ENCODE results near the gene MDN1. TPM values are rescaled to one million over a fixed set of nuclear protein-coding genes. Genes with fewer than 3 reads are reported as not detected.
"Not testable (repeated sequence)": the region's sequence is repeated elsewhere in the genome, so short reads cannot be mapped to it uniquely, and the experiment has no call there.

MDN1 gene
- total and polyA plus RNA-seq, 4 donors = 31.4 to 40.2 (median 36.8) TPM

DNA sequence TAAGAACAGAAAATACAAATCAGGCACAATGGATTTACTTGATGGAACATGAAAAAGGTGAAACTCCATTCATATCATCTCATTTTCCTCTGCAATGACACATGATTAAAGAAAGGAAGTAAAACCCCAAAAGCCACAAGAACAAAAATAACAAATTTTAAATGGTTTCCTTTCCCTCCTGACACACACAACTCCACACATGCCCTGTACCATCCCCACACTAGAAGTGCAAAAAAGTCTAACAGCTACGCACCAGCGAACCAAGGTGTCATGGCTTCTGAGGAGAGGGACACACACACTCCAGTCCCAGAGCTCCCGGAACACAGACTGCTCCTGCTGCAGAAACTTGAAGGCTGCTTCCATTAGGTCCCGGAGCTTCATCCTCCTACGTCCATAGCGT is 25.3 kb downstream of the MDN1 start:
- no peaks in the 10 kb centered on the region for H3K4me1 ChIP-seq (ENCODE audit: control insufficient read depth, insufficient read depth, low read length)
- no peak for DNase-seq (ENCODE audit: low read depth in 4 of 6, low spot score in 6 of 6)
- H3K27me3 ChIP-seq (ENCODE audit: control insufficient read depth, insufficient read depth, low read length) = no peaks in the 10 kb centered on the region
- H3K36me3 ChIP-seq (ENCODE audit: control insufficient read depth, insufficient read depth, low read length) = peaks cover 35% of the 10 kb centered on the region
- no peak overlapping the region for H3K4me3 ChIP-seq (ENCODE audit: low read depth, low read length)
- no peak overlapping the region for H3K27ac ChIP-seq (ENCODE audit: low read depth, low read length)
- WGBS (ENCODE audit: insufficient coverage) = 100% methylated on average over 3 of the region's 6 CpGs
- no peaks in the 10 kb centered on the region for H3K9me3 ChIP-seq (ENCODE audit: control insufficient read depth, insufficient read depth, low read length)

- H3K9me3 ChIP-seq (ENCODE audit: control insufficient read depth, insufficient read depth, low read length) = no peaks in the 10 kb centered on the region
- H3K27me3 ChIP-seq (ENCODE audit: control insufficient read depth, insufficient read depth, low read length) = no peaks in the 10 kb centered on the region
- no peak for DNase-seq (ENCODE audit: low read depth in 4 of 6, low spot score in 6 of 6)
- WGBS (ENCODE audit: insufficient coverage) = 94% methylated on average over 3 of the region's 3 CpGs
- H3K27ac ChIP-seq (ENCODE audit: low read depth, low read length) = no peak overlapping the region
- no peaks in the 10 kb centered on the region for H3K4me1 ChIP-seq (ENCODE audit: control insufficient read depth, insufficient read depth, low read length)
- peaks cover 31% of the 10 kb centered on the region for H3K36me3 ChIP-seq (ENCODE audit: control insufficient read depth, insufficient read depth, low read length)
- no peak overlapping the region for H3K4me3 ChIP-seq (ENCODE audit: low read depth, low read length)
Measured at GRCh38 chr6:89793586-89793985, 26.0 kb downstream of the MDN1 start.

GRCh38 chr6:89792881-89793280 is 26.7 kb downstream of the MDN1 start:
- Histone ChIP-seq H3K4me1 (ENCODE audit: control insufficient read depth, insufficient read depth, low read length) (no peaks in the 10 kb centered on the region), H3K27ac (ENCODE audit: low read depth, low read length) (no peak overlapping the region), H3K27me3 (ENCODE audit: control insufficient read depth, insufficient read depth, low read length) (no peaks in the 10 kb centered on the region), H3K9me3 (ENCODE audit: control insufficient read depth, insufficient read depth, low read length) (no peaks in the 10 kb centered on the region), H3K4me3 (ENCODE audit: low read depth, low read length) (no peak overlapping the region), H3K36me3 (ENCODE audit: control insufficient read depth, insufficient read depth, low read length) (peaks cover 31% of the 10 kb centered on the region)
- DNase-seq (ENCODE audit: low read depth in 4 of 6, low spot score in 6 of 6) = peak in 3 of 6 donors; percentile 0 to 60 (median 26)
- WGBS (ENCODE audit: insufficient coverage) = 26% methylated on average over 2 of the region's 2 CpGs

- H3K36me3 ChIP-seq (ENCODE audit: control insufficient read depth, insufficient read depth, low read length) = peaks cover 35% of the 10 kb centered on the region
- H3K4me3 ChIP-seq (ENCODE audit: low read depth, low read length) = no peak overlapping the region
- H3K27ac ChIP-seq (ENCODE audit: low read depth, low read length) = no peak overlapping the region
- WGBS (ENCODE audit: insufficient coverage) = no CpG with 5 or more reads among the region's 2 CpGs
- no peaks in the 10 kb centered on the region for H3K27me3 ChIP-seq (ENCODE audit: control insufficient read depth, insufficient read depth, low read length)
- no peaks in the 10 kb centered on the region for H3K9me3 ChIP-seq (ENCODE audit: control insufficient read depth, insufficient read depth, low read length)
- DNase-seq (ENCODE audit: low read depth in 4 of 6, low spot score in 6 of 6) = no peak
- no peaks in the 10 kb centered on the region for H3K4me1 ChIP-seq (ENCODE audit: control insufficient read depth, insufficient read depth, low read length)
Measured at GRCh38 chr6:89790403-89790802, 29.2 kb downstream of the MDN1 start.

DNA sequence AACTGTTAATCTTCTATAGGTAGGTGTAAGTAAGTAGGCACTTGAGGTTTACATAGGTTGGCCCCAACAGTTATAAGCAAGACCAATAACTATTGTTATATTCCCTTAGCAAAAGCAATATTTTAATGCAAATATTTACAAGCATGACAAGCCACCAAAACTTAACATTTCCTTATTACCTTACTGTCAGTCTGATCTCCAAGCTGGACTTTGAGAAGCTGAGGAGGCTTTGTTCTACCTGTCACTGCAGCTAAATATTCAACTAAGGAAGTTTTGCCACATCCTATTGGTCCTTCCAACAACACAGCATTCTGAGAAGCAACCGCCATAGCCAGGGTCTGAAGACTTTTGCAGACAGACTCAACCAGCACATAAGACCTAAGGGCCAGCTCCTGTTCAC is 29.6 kb downstream of the MDN1 start:
- peaks cover 33% of the 10 kb centered on the region for H3K36me3 ChIP-seq (ENCODE audit: control insufficient read depth, insufficient read depth, low read length)

GRCh38 chr6:89787660-89788328 is 31.8 kb downstream of the MDN1 start:
- Histone ChIP-seq H3K9me3 (ENCODE audit: control insufficient read depth, insufficient read depth, low read length) (no peaks in the 10 kb centered on the region), H3K27ac (ENCODE audit: low read depth, low read length) (no peak overlapping the region), H3K4me3 (ENCODE audit: low read depth, low read length) (no peak overlapping the region), H3K27me3 (ENCODE audit: control insufficient read depth, insufficient read depth, low read length) (no peaks in the 10 kb centered on the region), H3K4me1 (ENCODE audit: control insufficient read depth, insufficient read depth, low read length) (no peaks in the 10 kb centered on the region), H3K36me3 (ENCODE audit: control insufficient read depth, insufficient read depth, low read length) (peaks cover 30% of the 10 kb centered on the region)
- no peak for DNase-seq (ENCODE audit: low read depth in 4 of 6, low spot score in 6 of 6)
- 89% methylated on average over 6 of the region's 7 CpGs for WGBS (ENCODE audit: insufficient coverage)

More for the DNA sequence above, 29.6 kb downstream of the MDN1 start:
- no peaks in the 10 kb centered on the region for H3K4me1 ChIP-seq (ENCODE audit: control insufficient read depth, insufficient read depth, low read length)
- H3K27ac ChIP-seq (ENCODE audit: low read depth, low read length) = no peak overlapping the region
- no peaks in the 10 kb centered on the region for H3K9me3 ChIP-seq (ENCODE audit: control insufficient read depth, insufficient read depth, low read length)
- WGBS (ENCODE audit: insufficient coverage) = 100% methylated on average over 1 of the region's 1 CpG
- H3K27me3 ChIP-seq (ENCODE audit: control insufficient read depth, insufficient read depth, low read length) = no peaks in the 10 kb centered on the region
- H3K4me3 ChIP-seq (ENCODE audit: low read depth, low read length) = no peak overlapping the region
- DNase-seq (ENCODE audit: low read depth in 4 of 6, low spot score in 6 of 6) = no peak

- Histone ChIP-seq H3K27ac (ENCODE audit: low read depth, low read length) (no peak overlapping the region), H3K9me3 (ENCODE audit: control insufficient read depth, insufficient read depth, low read length) (no peaks in the 10 kb centered on the region), H3K4me3 (ENCODE audit: low read depth, low read length) (no peak overlapping the region), H3K4me1 (ENCODE audit: control insufficient read depth, insufficient read depth, low read length) (no peaks in the 10 kb centered on the region), H3K27me3 (ENCODE audit: control insufficient read depth, insufficient read depth, low read length) (no peaks in the 10 kb centered on the region), H3K36me3 (ENCODE audit: control insufficient read depth, insufficient read depth, low read length) (peaks cover 31% of the 10 kb centered on the region)
- no peak for DNase-seq (ENCODE audit: low read depth in 4 of 6, low spot score in 6 of 6)
- WGBS (ENCODE audit: insufficient coverage) = no CpG with 5 or more reads among the region's 2 CpGs
Measured at GRCh38 chr6:89786970-89787369, 32.6 kb downstream of the MDN1 start.

DNA sequence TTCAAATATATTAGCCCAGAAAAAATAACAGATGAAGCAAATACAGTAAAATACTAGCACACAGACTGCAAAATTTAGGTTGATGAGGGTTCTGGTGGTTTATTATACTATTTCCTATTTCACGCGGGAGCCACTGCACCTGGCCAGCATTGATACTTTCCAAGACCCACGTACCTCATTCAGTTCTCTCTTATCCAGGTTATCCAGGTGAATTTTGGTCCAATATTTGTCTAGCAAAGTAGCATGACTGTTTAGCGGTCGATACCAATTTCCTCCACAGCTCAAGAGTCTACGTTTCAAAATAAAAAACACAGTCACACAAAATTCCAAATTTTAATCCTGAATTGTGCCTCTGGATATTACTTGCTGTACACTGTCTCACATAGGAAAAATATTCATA is 34.8 kb downstream of the MDN1 start:
- H3K4me1 ChIP-seq (ENCODE audit: control insufficient read depth, insufficient read depth, low read length) = no peaks in the 10 kb centered on the region
- 95% methylated on average over 4 of the region's 6 CpGs for WGBS (ENCODE audit: insufficient coverage)
- H3K9me3 ChIP-seq (ENCODE audit: control insufficient read depth, insufficient read depth, low read length) = no peaks in the 10 kb centered on the region
- DNase-seq (ENCODE audit: low read depth in 4 of 6, low spot score in 6 of 6) = no peak
- H3K27me3 ChIP-seq (ENCODE audit: control insufficient read depth, insufficient read depth, low read length) = no peaks in the 10 kb centered on the region
- peaks cover 38% of the 10 kb centered on the region for H3K36me3 ChIP-seq (ENCODE audit: control insufficient read depth, insufficient read depth, low read length)
- H3K27ac ChIP-seq (ENCODE audit: low read depth, low read length) = no peak overlapping the region
- H3K4me3 ChIP-seq (ENCODE audit: low read depth, low read length) = no peak overlapping the region

GRCh38 chr6:89783293-89783692 is 36.3 kb downstream of the MDN1 start:
- not testable (repeated sequence) for H3K27ac ChIP-seq (ENCODE audit: low read depth, low read length); DNase-seq (ENCODE audit: low read depth in 4 of 6, low spot score in 6 of 6); H3K9me3 ChIP-seq (ENCODE audit: control insufficient read depth, insufficient read depth, low read length); H3K4me3 ChIP-seq (ENCODE audit: low read depth, low read length); H3K27me3 ChIP-seq (ENCODE audit: control insufficient read depth, insufficient read depth, low read length); H3K4me1 ChIP-seq (ENCODE audit: control insufficient read depth, insufficient read depth, low read length)
- peaks cover 37% of the 10 kb centered on the region for H3K36me3 ChIP-seq (ENCODE audit: control insufficient read depth, insufficient read depth, low read length)
- WGBS (ENCODE audit: insufficient coverage) = 100% methylated on average over 2 of the region's 7 CpGs

GRCh38 chr6:89782222-89782621 is 37.4 kb downstream of the MDN1 start:
- H3K27me3 ChIP-seq (ENCODE audit: control insufficient read depth, insufficient read depth, low read length) = no peaks in the 10 kb centered on the region
- H3K27ac ChIP-seq (ENCODE audit: low read depth, low read length) = no peak overlapping the region
- no peak overlapping the region for H3K4me3 ChIP-seq (ENCODE audit: low read depth, low read length)
- H3K36me3 ChIP-seq (ENCODE audit: control insufficient read depth, insufficient read depth, low read length) = peaks cover 37% of the 10 kb centered on the region
- no peak for DNase-seq (ENCODE audit: low read depth in 4 of 6, low spot score in 6 of 6)
- no peaks in the 10 kb centered on the region for H3K4me1 ChIP-seq (ENCODE audit: control insufficient read depth, insufficient read depth, low read length)
- H3K9me3 ChIP-seq (ENCODE audit: control insufficient read depth, insufficient read depth, low read length) = no peaks in the 10 kb centered on the region
- 100% methylated on average over 1 of the region's 1 CpG for WGBS (ENCODE audit: insufficient coverage)
